ENCODE results near the gene SAPCD2.

DNA sequence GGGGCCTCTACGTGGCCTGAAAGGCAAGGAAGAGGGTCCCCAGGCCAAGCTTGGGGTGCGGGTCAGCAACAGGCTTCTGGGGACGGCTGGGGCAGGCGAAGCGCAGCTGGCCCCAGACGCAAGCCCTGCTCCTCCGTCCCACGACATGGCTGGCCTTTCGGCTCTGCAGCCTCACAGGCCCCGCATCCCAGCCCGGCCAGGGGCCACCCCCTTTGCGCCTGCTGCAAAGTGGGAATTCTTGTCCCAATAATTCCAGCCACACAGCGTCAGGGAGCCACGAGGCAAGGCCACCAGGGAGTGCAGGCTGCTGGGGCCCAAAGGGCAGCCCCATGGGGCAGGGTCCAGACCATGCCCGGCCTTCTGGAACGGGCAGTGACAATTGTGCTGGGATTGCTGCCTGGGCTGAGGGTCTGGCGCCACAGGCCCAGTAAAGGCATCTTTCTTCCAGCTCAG lies 15.4 kb downstream of the SAPCD2 start:
- TF ChIP-seq, protein P1, sequence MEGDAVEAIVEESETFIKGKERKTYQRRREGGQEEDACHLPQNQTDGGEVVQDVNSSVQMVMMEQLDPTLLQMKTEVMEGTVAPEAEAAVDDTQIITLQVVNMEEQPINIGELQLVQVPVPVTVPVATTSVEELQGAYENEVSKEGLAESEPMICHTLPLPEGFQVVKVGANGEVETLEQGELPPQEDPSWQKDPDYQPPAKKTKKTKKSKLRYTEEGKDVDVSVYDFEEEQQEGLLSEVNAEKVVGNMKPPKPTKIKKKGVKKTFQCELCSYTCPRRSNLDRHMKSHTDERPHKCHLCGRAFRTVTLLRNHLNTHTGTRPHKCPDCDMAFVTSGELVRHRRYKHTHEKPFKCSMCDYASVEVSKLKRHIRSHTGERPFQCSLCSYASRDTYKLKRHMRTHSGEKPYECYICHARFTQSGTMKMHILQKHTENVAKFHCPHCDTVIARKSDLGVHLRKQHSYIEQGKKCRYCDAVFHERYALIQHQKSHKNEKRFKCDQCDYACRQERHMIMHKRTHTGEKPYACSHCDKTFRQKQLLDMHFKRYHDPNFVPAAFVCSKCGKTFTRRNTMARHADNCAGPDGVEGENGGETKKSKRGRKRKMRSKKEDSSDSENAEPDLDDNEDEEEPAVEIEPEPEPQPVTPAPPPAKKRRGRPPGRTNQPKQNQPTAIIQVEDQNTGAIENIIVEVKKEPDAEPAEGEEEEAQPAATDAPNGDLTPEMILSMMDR (IDR thresholded peaks at IDR 0.05), result no peak
- no peak for TF ChIP-seq POLR2A (IDR thresholded peaks at IDR 0.05)
